ENCODE data around the gene KCNJ5. TPM values are rescaled to one million over a fixed set of nuclear protein-coding genes. Genes with fewer than 3 reads are reported as not detected.

The KCNJ5 gene
- total RNA-seq, 2 donors from 2014 or later, result 0.60 to 1.1 TPM

DNA sequence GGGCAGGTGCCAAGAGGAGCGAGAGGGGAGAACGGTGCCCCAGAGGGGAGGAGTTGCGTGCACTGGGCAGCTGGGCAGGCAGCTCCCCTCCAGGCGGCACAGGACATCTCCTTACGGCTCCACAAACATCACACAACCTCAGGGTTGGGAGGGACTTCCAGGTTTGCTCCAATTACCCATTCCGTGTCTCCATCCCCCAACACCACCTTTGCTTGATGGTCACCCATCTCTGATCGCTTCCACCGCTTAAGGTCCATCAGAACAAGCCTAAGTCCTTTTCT, 66.0 kb downstream of the KCNJ5 start:
- Histone ChIP-seq H3K27ac (ENCODE audit: low read depth, low read length) (no peak overlapping the region), H3K27me3 (ENCODE audit: control insufficient read depth, insufficient read depth, low read length, poor library complexity, severe bottlenecking) (no peaks in the 10 kb centered on the region), H3K4me3 (ENCODE audit: low read length) (no peak overlapping the region), H3K4me1 (ENCODE audit: control insufficient read depth, insufficient read depth, low read length) (no peaks in the 10 kb centered on the region), H3K36me3 (ENCODE audit: control insufficient read depth, insufficient read depth, low read length) (no peaks in the 10 kb centered on the region), H3K9ac (ENCODE audit: extremely low read depth, low read length, poor library complexity, severe bottlenecking) (no peak overlapping the region), H3K9me3 (ENCODE audit: control insufficient read depth, low read length) (no peaks in the 10 kb centered on the region)
- Mint-ChIP-seq H3K27me3 (ENCODE audit: insufficient read depth) (no peaks in the 10 kb centered on the region), H3K36me3 (ENCODE audit: low read depth) (no peaks in the 10 kb centered on the region), H3K4me3 (no peak overlapping the region), H3K9me3 (no peaks in the 10 kb centered on the region), H3K4me1 (no peaks in the 10 kb centered on the region), H3K27ac (no peak overlapping the region)
- TF ChIP-seq, protein P1, sequence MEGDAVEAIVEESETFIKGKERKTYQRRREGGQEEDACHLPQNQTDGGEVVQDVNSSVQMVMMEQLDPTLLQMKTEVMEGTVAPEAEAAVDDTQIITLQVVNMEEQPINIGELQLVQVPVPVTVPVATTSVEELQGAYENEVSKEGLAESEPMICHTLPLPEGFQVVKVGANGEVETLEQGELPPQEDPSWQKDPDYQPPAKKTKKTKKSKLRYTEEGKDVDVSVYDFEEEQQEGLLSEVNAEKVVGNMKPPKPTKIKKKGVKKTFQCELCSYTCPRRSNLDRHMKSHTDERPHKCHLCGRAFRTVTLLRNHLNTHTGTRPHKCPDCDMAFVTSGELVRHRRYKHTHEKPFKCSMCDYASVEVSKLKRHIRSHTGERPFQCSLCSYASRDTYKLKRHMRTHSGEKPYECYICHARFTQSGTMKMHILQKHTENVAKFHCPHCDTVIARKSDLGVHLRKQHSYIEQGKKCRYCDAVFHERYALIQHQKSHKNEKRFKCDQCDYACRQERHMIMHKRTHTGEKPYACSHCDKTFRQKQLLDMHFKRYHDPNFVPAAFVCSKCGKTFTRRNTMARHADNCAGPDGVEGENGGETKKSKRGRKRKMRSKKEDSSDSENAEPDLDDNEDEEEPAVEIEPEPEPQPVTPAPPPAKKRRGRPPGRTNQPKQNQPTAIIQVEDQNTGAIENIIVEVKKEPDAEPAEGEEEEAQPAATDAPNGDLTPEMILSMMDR (conservative IDR thresholded peaks at IDR 0.05), result no peak
- no peak for DNase-seq
- WGBS, 2 experiments (ENCODE audit: insufficient coverage in 1 of 2, insufficient read length in 1 of 2), result 86 to 91% methylated on average over 5 to 8 of the region's 8 CpGs

- no peak overlapping the region for H3K4me3 ChIP-seq (ENCODE audit: low read length)
- H3K9me3 ChIP-seq (ENCODE audit: control insufficient read depth, low read length), result no peaks in the 10 kb centered on the region
- no peaks in the 10 kb centered on the region for H3K4me1 ChIP-seq (ENCODE audit: control insufficient read depth, insufficient read depth, low read length)
- 97% methylated on average over 2 of the region's 2 CpGs; no CpG with 5 or more reads in 1 of the 2 experiments for WGBS, 2 experiments (ENCODE audit: insufficient coverage in 1 of 2, insufficient read length in 1 of 2)
- no peaks in the 10 kb centered on the region for H3K36me3 Mint-ChIP-seq (ENCODE audit: low read depth)
- DNase-seq, result no peak
- H3K27me3 Mint-ChIP-seq (ENCODE audit: insufficient read depth), result no peaks in the 10 kb centered on the region
- no peak overlapping the region for H3K4me3 Mint-ChIP-seq
- H3K9ac ChIP-seq (ENCODE audit: extremely low read depth, low read length, poor library complexity, severe bottlenecking), result no peak overlapping the region
- H3K27ac Mint-ChIP-seq, result no peak overlapping the region
- no peaks in the 10 kb centered on the region for H3K9me3 Mint-ChIP-seq
- H3K36me3 ChIP-seq (ENCODE audit: control insufficient read depth, insufficient read depth, low read length), result no peaks in the 10 kb centered on the region
- H3K27me3 ChIP-seq (ENCODE audit: control insufficient read depth, insufficient read depth, low read length, poor library complexity, severe bottlenecking), result no peaks in the 10 kb centered on the region
- H3K27ac ChIP-seq (ENCODE audit: low read depth, low read length), result no peak overlapping the region
- TF ChIP-seq, protein P1 (conservative IDR thresholded peaks at IDR 0.05), result no peak
- peaks cover 13% of the 10 kb centered on the region for H3K4me1 Mint-ChIP-seq
These were observed 70.5 kb downstream of the KCNJ5 start for GRCh38 chr11:128961645-128962044.

DNA sequence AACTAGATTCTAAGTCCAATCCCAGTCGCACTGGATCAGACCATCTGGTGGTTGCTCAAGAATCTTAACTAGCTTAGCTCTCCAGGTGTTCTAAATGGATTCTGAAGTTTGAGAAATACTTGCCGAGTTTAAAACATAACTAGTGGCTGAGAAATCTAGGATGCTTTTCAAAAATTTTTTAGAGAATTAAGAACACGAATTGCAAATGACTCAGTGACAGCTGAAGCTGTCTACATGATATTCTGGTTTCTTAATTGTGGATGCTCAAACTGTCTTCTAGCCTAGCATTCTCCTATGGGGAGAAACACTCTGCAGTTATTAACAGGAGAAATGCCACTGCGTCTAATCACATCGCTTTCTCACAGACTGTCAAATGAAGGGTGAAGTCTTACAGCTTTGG, 71.7 kb downstream of the KCNJ5 start:
- 89 to 94% methylated on average over 2 to 5 of the region's 5 CpGs for WGBS, 2 experiments (ENCODE audit: insufficient coverage in 1 of 2, insufficient read length in 1 of 2)
- Mint-ChIP-seq H3K36me3 (ENCODE audit: low read depth) (no peaks in the 10 kb centered on the region), H3K4me3 (no peak overlapping the region), H3K27ac (no peak overlapping the region), H3K4me1 (peaks cover 13% of the 10 kb centered on the region), H3K27me3 (ENCODE audit: insufficient read depth) (no peaks in the 10 kb centered on the region), H3K9me3 (no peaks in the 10 kb centered on the region)
- Histone ChIP-seq H3K27me3 (ENCODE audit: control insufficient read depth, insufficient read depth, low read length, poor library complexity, severe bottlenecking) (no peaks in the 10 kb centered on the region), H3K4me1 (ENCODE audit: control insufficient read depth, insufficient read depth, low read length) (no peaks in the 10 kb centered on the region), H3K9ac (ENCODE audit: extremely low read depth, low read length, poor library complexity, severe bottlenecking) (no peak overlapping the region), H3K36me3 (ENCODE audit: control insufficient read depth, insufficient read depth, low read length) (peaks cover 5% of the 10 kb centered on the region), H3K9me3 (ENCODE audit: control insufficient read depth, low read length) (no peaks in the 10 kb centered on the region), H3K27ac (ENCODE audit: low read depth, low read length) (no peak overlapping the region), H3K4me3 (ENCODE audit: low read length) (no peak overlapping the region)
- TF ChIP-seq, protein P1 (conservative IDR thresholded peaks at IDR 0.05), result no peak
- DNase-seq, result no peak
